Measurements from ENCODE around the gene CHIT1.
"Not testable (repeated sequence)": the region's sequence is repeated elsewhere in the genome, so short reads cannot be mapped to it uniquely, and the experiment has no call there.

CHIT1 gene

GRCh38 chr1:203229471-203230135 is at the start of gene CHIT1:
Gene CHIT1, minus strand, starts transcription at chr1:203229673. Its CDS starts 37 bp downstream, at chr1:203229636.
- DNase-seq = no peak

DNA sequence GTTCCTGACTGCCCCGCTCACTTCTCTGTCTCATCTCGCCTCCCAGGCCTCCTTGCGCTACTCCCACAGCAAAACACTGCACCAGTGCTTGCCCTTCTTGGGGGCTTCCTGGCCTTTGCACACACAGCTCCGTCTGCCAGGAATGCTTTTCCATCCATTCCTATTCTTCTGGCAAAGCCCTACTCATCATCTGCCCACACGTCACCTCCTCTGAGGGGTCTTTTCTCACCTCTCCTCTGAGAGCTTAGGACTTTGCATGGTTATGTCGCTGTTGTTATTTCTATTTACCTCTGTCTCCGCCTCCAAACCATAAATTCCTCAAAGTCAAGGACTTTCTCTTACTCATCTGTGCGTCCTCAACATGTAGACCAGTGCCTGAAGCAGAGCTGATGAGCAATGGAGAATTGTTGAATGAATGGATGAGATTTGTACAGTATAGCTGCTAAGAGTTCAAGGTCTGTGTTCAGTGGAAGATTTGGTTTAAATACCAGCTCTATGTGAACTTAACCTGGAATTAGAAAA is 49.5 kb upstream of the CHIT1 start:
- no peak for DNase-seq

GRCh38 chr1:203278082-203278884 is 48.8 kb upstream of the CHIT1 start:
- peak; percentile 22 for DNase-seq

GRCh38 chr1:203276916-203277545 is 47.6 kb upstream of the CHIT1 start:
- no peak for DNase-seq

GRCh38 chr1:203276408-203276807 is 46.9 kb upstream of the CHIT1 start:
- DNase-seq = no peak

DNA sequence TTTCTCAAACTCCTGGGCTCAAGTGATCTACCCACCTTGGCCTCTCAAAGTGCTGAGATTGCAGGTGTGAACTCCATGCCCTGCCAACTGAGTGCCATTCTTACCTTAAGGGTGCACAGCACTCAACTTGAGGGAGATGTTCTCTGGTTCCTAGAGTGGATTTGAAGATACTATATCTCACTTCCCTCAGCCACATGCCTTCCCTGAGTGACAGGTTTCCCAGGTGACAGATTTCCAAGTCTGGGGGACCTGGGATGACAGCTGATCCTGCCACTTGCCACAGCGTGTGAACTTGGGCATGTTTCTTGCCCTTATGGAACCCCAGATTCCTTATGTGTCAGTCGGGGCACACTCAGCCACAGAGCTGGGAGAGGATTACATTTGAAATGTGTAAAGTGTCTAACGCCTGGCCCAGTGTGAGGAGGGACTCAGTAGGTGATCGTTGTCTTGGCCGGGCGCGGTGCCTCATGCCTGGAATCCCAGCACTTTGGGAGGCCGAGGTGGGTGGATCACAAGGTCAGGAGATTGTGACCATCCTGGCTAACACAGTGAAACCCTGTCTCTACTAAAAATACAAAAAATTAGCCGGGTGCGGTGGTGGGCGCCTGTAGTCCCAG is 46.3 kb upstream of the CHIT1 start:
- DNase-seq = no peak

DNA sequence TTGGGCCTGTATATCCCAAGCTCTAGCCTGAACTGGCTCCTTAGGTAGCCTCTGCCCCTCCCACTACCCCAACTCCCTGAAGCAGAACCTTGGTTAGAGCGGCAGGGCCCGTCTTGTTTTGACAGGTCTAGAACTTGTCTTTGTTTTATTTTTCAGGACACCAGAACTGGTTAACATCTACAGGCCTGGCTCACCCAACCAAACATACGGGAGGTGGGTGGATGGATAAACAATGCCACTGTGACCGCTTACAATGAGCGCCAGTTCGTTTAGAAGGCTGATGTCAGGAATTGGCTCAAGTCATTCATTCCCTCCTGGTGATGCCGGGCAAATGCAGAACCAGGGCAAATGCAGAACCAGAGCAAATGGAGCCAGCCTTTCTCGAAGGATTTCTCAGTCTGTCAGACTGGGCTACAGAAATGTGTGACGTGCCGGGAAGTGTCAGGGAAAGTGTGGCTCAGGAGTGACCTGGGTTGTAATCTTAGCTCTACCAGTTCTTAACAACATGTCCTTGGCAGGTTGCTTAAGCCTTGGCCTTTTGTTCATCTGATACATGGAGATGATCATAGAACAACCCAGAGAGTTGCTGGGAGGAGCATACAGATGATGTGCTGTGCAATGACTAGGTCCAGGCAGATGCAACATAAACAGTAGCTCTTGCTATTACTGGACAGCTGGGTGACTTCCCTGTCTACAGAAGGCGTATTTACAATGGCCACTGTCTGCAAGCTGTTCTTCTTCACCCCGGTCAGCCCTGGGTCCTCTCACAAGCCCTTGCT is 45.3 kb upstream of the CHIT1 start:
- no peak for DNase-seq

DNA sequence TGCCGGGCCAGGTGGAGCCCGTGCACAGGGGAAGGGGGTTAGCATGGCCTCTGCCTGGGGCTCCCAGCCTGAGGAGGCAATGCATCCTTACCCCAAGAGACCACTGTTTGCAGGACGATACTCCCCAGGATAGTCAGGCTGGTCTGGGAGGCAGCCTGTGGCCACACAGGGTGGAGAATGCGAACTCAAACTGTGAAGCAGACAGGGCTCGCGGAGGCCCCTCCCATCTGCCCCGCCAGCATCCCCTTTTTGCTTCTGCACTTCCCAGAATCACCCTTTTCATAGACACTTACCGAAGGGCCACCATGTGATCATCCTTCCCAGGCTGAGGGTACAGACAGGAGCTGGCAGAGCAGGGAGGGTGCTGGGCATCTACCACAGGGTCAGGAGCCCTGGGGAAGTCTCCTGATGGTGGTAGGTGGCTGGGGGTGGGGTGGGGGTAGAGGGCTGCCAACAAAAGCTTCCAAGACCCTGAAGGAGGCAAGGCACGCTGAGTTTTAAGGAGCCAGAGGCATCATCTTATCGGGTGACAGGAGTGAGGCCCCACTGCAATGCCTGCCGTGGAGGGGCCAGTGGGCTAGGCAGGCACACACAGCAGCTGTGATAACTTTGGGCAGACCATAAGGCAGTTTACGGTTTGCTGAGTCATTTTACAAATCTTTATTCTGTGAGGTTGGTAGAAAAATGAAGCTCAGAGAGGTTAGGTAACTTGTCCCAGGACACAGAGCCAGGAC is 44.6 kb upstream of the CHIT1 start:
- no peak for DNase-seq

DNA sequence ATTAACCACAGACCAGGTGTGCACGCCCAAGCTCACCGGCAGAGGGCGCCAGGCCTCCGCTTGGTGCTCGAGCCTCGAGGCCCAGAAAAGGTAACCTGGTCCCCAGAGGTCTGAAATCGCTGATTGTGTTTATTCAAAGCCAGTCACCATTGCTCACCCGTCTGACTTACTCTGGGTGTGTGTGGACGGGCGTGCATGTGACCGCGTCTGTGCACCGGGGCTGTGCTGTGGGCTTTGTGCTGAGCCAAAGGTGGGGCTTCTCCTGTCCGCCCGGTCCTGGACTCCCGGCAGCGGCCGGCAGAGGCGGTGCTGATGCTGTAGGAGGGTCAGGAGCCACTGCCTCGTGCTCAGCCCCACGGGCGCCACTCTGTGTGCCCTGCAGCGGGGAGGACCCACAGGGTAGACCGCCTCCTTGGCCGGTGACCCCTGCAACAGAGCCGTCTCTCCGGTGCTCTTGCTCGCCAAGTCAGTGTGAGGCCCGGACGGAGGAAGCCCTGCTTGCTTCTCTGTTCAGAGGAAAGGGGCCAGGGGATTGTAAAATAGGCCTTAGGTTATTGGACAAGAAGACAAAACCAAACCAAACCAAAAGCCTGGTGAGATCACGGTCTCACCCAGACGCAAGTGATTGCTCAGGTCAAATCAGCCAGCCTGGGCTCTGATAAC is 43.9 kb upstream of the CHIT1 start:
- DNase-seq = peak; percentile 86

DNA sequence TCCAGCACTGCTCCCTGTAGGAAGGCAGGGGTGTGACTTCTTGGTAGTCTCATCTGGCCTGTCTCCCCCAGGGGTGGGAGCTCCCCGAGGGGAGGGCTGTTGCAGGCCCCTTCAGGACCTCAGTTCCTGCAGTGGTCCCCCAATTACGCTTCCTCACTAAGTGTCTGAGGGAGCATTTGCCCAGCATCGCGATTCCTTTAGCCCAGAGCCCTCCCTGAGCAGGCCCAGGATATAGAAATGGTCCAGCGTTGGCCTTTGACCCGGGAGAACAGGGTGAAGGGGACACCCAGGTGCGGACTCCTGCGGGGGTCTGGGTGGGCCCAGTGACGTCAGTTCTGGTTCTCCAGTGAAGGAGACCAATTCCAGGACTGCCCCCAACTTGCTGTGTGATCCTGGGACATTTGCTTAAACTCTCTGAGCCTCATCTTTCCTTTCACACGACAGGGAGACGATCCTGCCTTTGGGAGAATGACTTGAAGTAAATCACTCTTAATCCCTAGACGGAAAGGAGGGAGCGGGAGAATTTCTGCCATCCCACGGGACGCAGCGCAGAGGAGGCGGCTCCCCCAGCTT is 43.2 kb upstream of the CHIT1 start:
- DNase-seq = no peak

DNA sequence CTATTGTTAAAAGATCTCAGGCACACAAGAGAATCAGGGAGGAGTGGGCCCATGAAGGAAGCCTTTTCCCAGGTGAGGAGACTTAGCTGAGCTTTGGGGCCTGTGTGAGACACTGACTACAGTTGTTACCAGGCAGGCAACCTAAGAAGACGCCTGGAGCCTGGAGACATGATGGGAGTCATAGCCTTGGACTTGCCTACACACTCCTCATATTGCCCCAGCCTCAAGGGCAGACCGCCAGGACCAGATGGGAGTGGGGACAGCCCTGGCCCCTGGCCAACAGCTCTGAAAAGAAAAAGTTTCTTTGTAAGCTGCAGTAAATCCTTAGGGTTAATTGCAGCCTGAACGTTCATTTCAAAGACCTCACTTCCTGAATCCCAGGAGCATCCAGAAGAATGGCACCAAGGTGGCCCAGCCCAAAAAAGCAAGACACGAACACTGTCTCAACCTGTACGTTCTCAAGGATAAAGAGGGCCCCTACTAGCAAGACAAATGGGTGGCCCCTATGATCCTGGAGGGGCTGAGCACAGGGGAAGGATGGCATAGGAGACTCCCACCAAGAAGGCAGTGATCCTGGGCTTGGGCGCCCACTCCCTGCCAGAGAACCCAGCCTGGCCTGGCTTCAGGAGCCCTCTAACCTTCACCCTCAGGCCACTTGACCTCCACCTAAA is 42.6 kb upstream of the CHIT1 start:
- DNase-seq = no peak

DNA sequence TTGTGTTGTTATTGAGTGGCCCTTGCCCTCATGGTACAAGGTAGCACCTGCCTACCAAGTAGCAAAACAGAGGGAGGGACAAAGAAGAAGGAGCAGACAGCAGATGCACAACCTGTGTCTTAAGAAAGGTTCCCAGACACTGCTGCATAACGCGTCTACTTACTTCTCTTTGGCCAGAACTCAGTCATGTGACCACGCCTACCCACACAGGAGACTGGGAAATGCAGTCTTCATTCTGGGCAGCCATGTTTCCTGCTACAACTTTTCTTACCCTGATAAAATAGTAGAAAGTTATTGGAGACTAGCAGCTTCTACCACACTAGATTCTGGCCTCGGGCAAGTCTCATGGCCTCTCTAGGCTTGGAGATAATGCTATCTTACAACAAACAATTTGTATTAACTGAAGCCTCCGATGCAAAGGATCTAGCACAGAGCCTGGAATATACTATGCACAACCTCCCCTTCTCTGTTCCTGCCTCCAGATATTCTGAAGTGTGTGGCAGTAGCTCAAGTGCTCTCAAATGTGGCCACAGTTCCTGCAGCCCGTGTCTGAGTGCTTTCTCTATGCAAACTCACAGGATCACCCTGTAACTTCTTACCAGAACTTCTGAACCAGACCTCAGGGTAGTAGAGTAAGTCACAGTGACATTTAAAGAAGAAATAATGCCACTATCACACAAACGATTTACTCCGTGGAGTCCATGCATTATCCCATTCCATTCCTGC is 41.7 kb upstream of the CHIT1 start:
- no peak for DNase-seq

- no peak for DNase-seq
Measured at GRCh38 chr1:203270448-203270847, 41.0 kb upstream of the CHIT1 start.

DNA sequence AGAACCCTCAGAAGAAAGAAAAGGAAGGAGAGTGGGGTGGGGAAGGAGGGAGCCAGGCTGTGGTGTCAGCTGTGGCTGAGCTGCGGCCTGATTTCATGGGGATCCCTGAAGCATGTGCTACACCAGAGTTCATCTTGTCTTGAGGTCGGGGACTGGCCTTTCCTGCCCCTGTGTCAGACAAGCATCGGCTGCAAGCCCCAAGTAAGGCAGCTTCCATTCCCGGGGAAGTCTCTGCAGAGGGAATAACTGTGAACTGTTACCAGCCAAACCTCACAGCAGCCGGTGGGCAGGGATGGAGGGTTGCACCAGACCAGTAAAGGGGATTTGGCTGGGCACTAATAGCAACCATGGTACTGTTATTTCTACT is 40.2 kb upstream of the CHIT1 start:
- DNase-seq = no peak

- DNase-seq = peak; percentile 65
Measured at GRCh38 chr1:203268901-203269653, 39.6 kb upstream of the CHIT1 start.

DNA sequence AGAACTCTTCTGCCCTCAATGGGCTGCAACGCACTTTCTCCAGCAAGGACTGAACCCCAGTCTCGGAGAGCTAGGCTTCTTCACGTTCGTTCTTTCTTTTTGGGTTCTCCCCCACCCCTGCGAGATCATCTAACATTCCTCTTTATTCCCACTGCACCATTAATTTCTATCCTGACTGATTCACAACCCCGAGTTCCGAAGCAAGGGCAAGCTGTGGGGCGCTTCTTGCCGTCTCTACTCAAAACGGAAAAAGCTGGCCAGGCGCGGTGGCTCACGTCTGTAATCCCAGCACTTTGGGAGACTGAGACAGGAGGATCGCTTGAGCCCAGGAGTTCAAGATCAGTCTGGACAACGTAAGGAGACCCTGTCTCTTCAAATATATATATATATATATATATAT is 38.4 kb upstream of the CHIT1 start:
- no peak for DNase-seq

DNA sequence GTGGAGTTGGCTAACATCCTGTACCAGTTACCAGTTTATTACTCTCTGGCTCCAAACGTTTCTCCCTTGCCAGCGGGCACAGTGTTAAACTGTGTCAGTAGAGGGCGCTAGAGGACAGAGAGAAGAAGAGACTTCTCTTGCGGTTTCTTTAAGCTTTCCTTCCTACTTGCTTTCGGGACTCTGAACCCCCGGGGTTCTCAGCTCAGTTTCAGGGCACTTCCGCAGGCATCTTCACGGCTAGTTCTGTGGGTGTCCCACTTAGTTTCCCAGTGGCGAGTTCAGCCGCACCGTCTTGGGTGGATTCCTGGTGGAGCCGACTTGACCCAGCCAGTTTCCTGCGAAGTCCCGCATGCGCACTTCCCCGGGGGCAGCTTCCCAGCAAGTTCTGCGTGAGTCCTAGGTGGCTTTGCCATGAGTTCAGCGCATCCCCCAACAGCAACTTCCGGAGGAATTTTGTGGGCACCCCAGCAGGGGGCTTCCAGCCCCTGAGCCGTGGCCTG is 37.9 kb upstream of the CHIT1 start:
- peak; percentile 66 for DNase-seq

DNA sequence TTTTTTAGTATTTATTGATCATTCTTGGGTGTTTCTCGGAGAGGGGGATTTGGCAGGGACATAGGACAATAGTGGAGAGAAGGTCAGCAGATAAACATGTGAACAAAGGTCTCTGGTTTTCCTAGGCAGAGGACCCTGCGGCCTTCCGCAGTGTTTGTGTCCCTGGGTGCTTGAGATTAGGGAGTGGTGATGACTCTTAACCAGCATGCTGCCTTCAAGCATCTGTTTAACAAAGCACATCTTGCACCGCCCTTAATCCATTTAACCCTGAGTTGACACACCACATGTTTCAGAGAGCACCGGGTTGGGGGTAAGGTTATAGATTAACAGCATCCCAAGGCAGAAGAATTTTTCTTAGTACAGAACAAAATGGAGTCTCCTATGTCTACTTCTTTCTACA is 36.7 kb upstream of the CHIT1 start:
- DNase-seq = not testable (repeated sequence)

DNA sequence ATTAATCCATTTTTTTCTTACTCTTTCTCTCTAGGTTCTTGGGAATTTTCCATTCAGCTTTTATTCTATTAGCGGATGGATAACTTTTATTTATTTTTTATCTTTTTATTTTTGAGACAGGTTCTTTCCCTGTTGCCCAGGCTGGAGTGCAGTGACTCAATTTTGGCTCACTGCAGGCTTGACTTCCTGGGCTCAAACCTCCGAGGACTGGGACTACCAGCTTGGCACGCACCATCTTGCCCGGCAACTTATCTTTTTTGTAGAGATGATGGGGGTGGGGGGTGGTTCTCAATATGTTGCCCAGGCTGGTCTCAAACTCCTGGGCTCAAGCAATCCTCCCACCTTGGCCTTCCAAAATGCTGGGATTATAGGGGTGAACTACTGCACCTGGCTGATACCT is 36.1 kb upstream of the CHIT1 start:
- no peak for DNase-seq
